Fibroblast of lung (primary cell): Measurements from ENCODE around the gene SH2D3C. TPM values are rescaled to one million over a fixed set of nuclear protein-coding genes. Genes with fewer than 3 reads are reported as not detected.
A peak's percentile ranks its signal among the peaks of the same experiment; 100 is the strongest.

Experiments
- DNase-seq, 2 donors: peaks; one replicate each; pipeline versions ENCODE4 v3.0.0 to v3.0.0-alpha.2; 2010; ENCODE audit warnings: low read depth in 2 of 2
- H2AFZ ChIP-seq: 2 replicates; pipeline ENCODE4 v1.5.1; 2012; ENCODE audit warnings: low read length, control low read depth, inconsistent platforms
- H3K27ac ChIP-seq: 2 replicates; pipeline ENCODE4 v1.5.1; 2011; ENCODE audit warnings: low read length, control low read depth; ENCODE audit not compliant: insufficient read depth
- H3K27me3 ChIP-seq: 2 replicates; pipeline ENCODE4 v1.5.1; 2011; ENCODE audit warnings: mild to moderate bottlenecking, low read length; ENCODE audit not compliant: control insufficient read depth, insufficient read depth
- H3K36me3 ChIP-seq: 2 replicates; pipeline ENCODE4 v1.5.1; 2011; ENCODE audit warnings: low read length; ENCODE audit not compliant: control insufficient read depth, insufficient read depth
- H3K4me1 ChIP-seq: 2 replicates; pipeline ENCODE4 v1.5.1; 2011; ENCODE audit warnings: low read length; ENCODE audit not compliant: control insufficient read depth, insufficient read depth; ENCODE audit errors: extremely low read depth
- H3K4me2 ChIP-seq: 2 replicates; pipeline ENCODE4 v1.5.1; 2011; ENCODE audit warnings: low read length, control low read depth; ENCODE audit not compliant: insufficient read depth; ENCODE audit errors: extremely low read depth
- H3K4me3 ChIP-seq, 4 experiments: fragments of 200-600 bp in 1 of 4; sonication (generic) in 1 of 4; replicated peaks in 1 of 4; 2 replicates each; pipeline ENCODE4 v1.5.1; 2011 to 2016; ENCODE audit warnings: low read length in 4 of 4, low read depth in 3 of 4, mild to moderate bottlenecking in 3 of 4, control low read depth in 2 of 4, inconsistent platforms in 1 of 4, mixed read lengths in 1 of 4; ENCODE audit not compliant: insufficient read depth in 1 of 4; ENCODE audit errors: control extremely low read depth in 1 of 4
- H3K79me2 ChIP-seq: 2 replicates; pipeline ENCODE4 v1.5.1; 2012; ENCODE audit warnings: mild to moderate bottlenecking, low read length, inconsistent platforms; ENCODE audit not compliant: control insufficient read depth, insufficient read depth
- H3K9ac ChIP-seq: 2 replicates; pipeline ENCODE4 v1.5.1; 2011; ENCODE audit warnings: mild to moderate bottlenecking, low read length, control low read depth; ENCODE audit not compliant: insufficient read depth
- H3K9me3 ChIP-seq: 2 replicates; pipeline ENCODE4 v1.5.1; 2012; ENCODE audit warnings: low read depth, low read length; ENCODE audit not compliant: control insufficient read depth, insufficient read depth
- H4K20me1 ChIP-seq: 2 replicates; pipeline ENCODE4 v1.5.1; 2011; ENCODE audit warnings: low read length; ENCODE audit not compliant: control insufficient read depth, insufficient read depth; ENCODE audit errors: extremely low read depth
- EZH2 ChIP-seq: IDR thresholded peaks from 2 replicates; pipeline ENCODE4 v1.5.1; 2012; ENCODE audit warnings: low read length, control low read depth, mild to moderate bottlenecking; ENCODE audit errors: missing control alignments
- polyA minus RNA-seq: library from RNA; depleted of rRNA, polyadenylated mRNA; stranded (reverse); fragments of >200 nt; gene quantifications from 2 replicates; pipeline ENCODE4 v1.2.3, GENCODE V29; 2011; ENCODE audit warnings: low replicate concordance
- polyA plus RNA-seq, 2 donors: library from polyadenylated mRNA; depleted of rRNA in 1 of 2; stranded (reverse) in 1 of 2; unstranded in 1 of 2; fragments of >200 nt; gene quantifications; 2 replicates each; pipeline ENCODE4 v1.2.1, GENCODE V29; 2011 to 2012; ENCODE audit warnings: missing spikeins in 1 of 2
- total RNA-seq: library from RNA; depleted of rRNA; stranded (reverse); fragments of >200 nt; gene quantifications from 2 replicates; pipeline ENCODE4 v1.2.1, GENCODE V29; 2014
- TF ChIP-seq, protein P1 (sequence below), 2 donors: IDR thresholded peaks in 1 of 2; conservative IDR thresholded peaks in 1 of 2; 1 replicate in 1 of 2; 2 replicates in 1 of 2; pipeline ENCODE4 v1.5.1; 2011 to 2012; ENCODE audit warnings: low read length in 2 of 2, control low read depth in 1 of 2, inconsistent platforms in 1 of 2, low read depth in 1 of 2, mild to moderate bottlenecking in 1 of 2

SH2D3C gene, protein sequence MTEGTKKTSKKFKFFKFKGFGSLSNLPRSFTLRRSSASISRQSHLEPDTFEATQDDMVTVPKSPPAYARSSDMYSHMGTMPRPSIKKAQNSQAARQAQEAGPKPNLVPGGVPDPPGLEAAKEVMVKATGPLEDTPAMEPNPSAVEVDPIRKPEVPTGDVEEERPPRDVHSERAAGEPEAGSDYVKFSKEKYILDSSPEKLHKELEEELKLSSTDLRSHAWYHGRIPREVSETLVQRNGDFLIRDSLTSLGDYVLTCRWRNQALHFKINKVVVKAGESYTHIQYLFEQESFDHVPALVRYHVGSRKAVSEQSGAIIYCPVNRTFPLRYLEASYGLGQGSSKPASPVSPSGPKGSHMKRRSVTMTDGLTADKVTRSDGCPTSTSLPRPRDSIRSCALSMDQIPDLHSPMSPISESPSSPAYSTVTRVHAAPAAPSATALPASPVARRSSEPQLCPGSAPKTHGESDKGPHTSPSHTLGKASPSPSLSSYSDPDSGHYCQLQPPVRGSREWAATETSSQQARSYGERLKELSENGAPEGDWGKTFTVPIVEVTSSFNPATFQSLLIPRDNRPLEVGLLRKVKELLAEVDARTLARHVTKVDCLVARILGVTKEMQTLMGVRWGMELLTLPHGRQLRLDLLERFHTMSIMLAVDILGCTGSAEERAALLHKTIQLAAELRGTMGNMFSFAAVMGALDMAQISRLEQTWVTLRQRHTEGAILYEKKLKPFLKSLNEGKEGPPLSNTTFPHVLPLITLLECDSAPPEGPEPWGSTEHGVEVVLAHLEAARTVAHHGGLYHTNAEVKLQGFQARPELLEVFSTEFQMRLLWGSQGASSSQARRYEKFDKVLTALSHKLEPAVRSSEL
- total RNA-seq = 0.26 TPM in 1 of 2 replicates, not detected in the other
- polyA plus RNA-seq = 1.2 TPM in 1 of 2 replicates, not detected in the other
- polyA plus RNA-seq (2012) = 2.2 TPM in 1 of 2 replicates, not detected in the other
- polyA minus RNA-seq = 4.4 TPM in 1 of 2 replicates, not detected in the other

DNA sequence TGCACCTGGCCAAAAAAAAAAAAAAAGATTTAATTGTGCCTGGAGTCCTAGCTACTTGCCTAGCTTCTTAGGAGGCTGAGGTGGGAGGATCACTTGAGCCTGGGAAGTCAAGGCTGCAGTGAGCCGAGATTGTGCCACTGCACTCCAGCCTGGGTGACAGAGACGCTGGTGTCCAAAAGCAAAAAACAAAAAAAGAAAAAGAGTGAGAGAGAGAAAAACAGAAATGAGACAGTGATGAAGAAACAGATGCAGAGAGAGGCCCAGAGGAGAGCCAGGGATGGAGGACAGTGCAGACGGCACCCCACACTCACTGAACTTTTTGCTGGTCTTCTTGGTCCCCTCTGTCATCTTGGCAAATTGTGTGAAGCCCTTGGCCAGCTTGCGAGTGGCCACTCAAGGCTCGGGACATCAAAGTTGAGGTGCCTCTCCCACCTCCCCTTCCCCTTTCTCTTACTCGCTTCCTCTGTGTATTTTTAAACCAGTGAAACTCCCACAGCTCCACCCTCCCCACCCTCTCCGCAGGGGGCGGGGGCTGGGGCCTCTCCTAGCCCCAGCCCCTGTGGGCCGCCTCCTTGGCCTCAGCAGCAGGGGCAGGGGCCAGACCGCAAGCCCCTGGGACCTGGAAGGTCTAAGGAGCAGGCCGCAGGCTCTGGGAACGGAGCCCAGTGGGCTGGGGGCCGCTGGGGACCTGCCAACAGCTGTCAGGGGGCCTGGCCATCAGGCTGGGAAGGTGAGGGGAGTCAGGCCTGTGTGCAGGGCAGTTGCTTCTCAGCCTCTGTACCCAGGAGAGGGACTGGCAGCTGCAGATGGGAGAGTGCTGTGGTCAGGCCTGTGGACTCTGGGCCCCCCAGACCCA is at the start of gene SH2D3C:
TSS of gene SH2D3C (minus strand) at position 387 of the 856 bp plus-strand sequence. CDS start at position 348, 39 bp downstream.
- H3K27ac ChIP-seq = no peak within 1 kb of the TSS

DNA sequence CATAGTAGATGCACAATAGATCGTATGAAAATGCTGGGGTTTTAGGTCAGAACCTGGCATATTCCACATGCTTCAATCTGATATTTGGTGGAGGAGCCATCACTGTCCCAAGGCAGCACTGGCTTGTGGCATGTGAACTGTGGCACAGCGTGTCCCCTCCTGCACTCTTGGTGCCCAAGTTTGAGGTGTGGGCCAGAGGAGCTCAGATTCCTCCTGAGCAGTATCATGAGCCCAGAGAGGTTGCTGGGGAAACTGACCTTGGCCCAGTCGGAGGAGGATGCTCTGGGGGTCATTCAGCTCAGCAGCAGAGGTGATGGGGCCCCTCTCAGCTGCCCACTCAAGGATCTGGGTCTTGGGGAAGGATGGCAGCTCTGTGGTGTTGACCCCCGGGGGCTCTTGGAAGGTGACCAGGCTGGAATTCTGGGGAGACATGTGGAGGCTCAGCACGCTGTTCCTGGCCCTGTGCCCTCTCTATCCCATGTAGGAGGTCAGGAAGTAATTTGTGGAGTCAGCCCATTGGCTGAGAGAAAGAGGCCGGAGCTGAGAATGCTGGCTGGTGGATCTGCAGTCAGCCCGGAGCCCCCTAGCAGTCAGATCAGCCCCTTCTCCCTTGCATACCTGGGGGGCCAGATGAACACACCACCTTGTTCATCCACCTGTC is 47.9 kb upstream of the SH2D3C start:
- no peak for DNase-seq

More for the DNA sequence above, at the start of gene SH2D3C:
- DNase-seq = peak in 1 of 2 donors; percentile 30
- TF ChIP-seq, protein P1, sequence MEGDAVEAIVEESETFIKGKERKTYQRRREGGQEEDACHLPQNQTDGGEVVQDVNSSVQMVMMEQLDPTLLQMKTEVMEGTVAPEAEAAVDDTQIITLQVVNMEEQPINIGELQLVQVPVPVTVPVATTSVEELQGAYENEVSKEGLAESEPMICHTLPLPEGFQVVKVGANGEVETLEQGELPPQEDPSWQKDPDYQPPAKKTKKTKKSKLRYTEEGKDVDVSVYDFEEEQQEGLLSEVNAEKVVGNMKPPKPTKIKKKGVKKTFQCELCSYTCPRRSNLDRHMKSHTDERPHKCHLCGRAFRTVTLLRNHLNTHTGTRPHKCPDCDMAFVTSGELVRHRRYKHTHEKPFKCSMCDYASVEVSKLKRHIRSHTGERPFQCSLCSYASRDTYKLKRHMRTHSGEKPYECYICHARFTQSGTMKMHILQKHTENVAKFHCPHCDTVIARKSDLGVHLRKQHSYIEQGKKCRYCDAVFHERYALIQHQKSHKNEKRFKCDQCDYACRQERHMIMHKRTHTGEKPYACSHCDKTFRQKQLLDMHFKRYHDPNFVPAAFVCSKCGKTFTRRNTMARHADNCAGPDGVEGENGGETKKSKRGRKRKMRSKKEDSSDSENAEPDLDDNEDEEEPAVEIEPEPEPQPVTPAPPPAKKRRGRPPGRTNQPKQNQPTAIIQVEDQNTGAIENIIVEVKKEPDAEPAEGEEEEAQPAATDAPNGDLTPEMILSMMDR (conservative IDR thresholded peaks at IDR 0.05 in 1 of 2, IDR thresholded peaks at IDR 0.05 in 1 of 2; ENCODE audit: low read depth in 1 of 2, low read length in 2 of 2) = no peak
- TF ChIP-seq EZH2 = no peak
- Histone ChIP-seq H3K9me3 (no peaks in the 10 kb centered on the region), H3K36me3 (no peaks in the 10 kb centered on the region), H3K4me1 (no peaks in the 10 kb centered on the region), H3K4me3 (no peak within 1 kb of the TSS), H2AFZ (no peak within 1 kb of the TSS), H3K9ac (no peak within 1 kb of the TSS), H3K79me2 (no peaks in the 10 kb centered on the region), H4K20me1 (no peaks in the 10 kb centered on the region), H3K4me2 (no peak within 1 kb of the TSS), H3K27me3 (peaks cover 5% of the 10 kb centered on the region)

More for the DNA sequence above, 47.9 kb upstream of the SH2D3C start:
- H3K27me3 ChIP-seq = no peaks in the 10 kb centered on the region
- H3K36me3 ChIP-seq = peaks cover 30% of the 10 kb centered on the region
- no peak overlapping the region for H3K9ac ChIP-seq
- TF ChIP-seq, protein P1 (conservative IDR thresholded peaks at IDR 0.05 in 1 of 2, IDR thresholded peaks at IDR 0.05 in 1 of 2; ENCODE audit: low read depth in 1 of 2, low read length in 2 of 2) = no peak
- TF ChIP-seq EZH2 = no peak
- no peaks in the 10 kb centered on the region for H3K9me3 ChIP-seq
- peaks cover 13% of the 10 kb centered on the region for H3K4me1 ChIP-seq
- H3K27ac ChIP-seq = no peak overlapping the region
- no peaks in the 10 kb centered on the region for H4K20me1 ChIP-seq
- H3K4me3 ChIP-seq = no peak overlapping the region
- H2AFZ ChIP-seq = no peak overlapping the region
- no peak overlapping the region for H3K4me2 ChIP-seq
- peaks cover 14% of the 10 kb centered on the region for H3K79me2 ChIP-seq
